HG03558 (cell line): ENCODE data around the gene RIOK2.
"Not testable (repeated sequence)": the region's sequence is repeated elsewhere in the genome, so short reads cannot be mapped to it uniquely, and the experiment has no call there.

Experiments used
- ATAC-seq: cut with Tn5 transposase; IDR thresholded peaks from one replicate; pipeline ENCODE4 v1.9.1; 2021; ENCODE audit warnings: moderate number of reproducible peaks; ENCODE audit not compliant: unreplicated experiment; ENCODE audit errors: extremely low read depth

Gene RIOK2

DNA sequence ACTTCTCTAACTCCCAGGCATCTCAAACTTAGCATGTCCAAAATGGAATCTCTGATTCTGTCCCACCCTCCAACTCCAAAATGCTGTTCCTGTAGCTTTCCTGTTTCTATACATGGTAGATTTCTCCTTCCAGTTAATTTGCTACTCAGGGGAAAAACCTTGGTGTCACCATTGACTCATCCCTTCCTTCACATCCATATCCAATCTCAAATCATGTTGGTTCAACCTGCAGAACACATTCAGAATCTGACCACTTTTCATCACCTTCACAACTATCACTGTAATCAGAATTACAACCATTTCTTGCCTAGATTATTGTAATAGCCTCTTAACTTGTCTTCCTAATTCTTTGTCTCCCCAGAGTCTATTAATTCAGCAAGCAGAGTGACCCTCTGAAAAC lies 10.8 kb downstream of the RIOK2 start:
- no peak for ATAC-seq

DNA sequence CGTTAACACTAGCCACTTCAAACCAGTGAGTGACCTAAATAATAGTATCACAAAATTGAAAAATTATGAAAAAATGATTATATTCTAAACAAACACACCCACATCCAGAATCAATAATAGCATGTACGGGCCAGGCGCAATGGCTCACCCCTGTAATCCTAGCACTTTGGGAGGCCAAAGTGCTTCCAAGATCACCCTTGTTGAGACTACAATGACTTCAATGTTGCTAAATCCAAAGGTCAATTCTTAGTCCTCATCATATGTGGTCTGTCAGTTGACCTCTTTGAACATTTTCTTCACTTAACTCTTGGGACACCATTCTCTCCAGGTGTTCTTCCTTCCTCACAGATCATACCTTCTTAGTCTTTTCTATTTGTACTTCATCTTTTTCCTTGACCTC lies 11.3 kb downstream of the RIOK2 start:
- ATAC-seq = no peak

DNA sequence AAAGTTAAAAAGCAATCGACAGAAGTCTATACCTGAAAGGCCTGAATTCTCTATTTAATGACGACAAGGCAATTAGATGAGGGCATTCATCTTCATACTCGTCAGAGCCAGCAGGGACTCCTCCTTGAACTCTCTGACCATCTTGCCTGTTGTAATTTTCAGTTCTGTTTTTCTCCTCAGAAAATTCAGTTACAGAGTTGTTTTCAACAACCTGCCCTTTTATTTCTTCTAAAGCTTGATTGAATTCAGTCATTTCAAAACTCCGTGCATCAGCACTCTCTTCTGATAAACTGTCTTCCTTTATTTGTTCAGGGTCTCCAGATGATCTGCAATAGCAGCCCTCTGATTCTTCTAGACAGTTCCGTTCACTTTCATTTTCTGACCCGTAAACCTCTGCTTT lies 15.6 kb downstream of the RIOK2 start:
- peak; percentile 57 for ATAC-seq

DNA sequence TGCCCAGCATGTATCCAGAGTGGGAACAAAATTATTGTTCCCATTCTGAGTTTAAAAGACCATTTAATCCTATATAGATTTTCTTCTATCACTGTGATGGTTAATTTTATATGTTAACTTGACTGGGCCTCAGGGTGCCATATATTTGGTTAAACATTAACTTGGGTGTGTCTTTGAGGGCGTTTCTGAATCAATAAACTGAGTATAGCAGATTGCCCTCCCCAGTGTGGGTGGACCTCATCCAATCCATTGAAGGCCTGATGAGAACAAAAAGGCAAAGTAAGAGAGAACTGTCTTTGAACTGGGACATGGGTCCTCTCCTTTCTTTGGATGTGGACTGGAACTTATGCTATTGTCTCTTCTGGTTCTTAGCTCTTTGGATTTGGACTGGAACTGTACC lies 17.3 kb downstream of the RIOK2 start:
- ATAC-seq = no peak

DNA sequence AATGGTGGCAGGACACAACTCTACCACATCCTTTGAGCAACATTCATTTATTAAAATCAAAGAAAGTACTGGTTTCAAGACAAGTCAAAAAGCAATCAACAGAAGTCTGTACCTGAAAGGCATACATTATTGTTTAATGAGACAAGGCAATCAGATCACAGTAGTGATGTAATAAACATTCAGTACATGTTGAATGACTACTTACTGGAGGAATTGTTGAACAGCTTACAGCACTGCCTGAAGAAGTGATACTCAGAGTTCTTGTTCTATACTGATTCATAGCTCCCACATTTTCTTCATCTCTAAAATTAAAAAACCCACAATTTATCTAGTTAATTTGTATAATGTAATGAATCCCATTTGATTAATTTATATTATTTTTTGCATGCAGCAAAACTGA lies 18.2 kb downstream of the RIOK2 start:
- no peak for ATAC-seq

DNA sequence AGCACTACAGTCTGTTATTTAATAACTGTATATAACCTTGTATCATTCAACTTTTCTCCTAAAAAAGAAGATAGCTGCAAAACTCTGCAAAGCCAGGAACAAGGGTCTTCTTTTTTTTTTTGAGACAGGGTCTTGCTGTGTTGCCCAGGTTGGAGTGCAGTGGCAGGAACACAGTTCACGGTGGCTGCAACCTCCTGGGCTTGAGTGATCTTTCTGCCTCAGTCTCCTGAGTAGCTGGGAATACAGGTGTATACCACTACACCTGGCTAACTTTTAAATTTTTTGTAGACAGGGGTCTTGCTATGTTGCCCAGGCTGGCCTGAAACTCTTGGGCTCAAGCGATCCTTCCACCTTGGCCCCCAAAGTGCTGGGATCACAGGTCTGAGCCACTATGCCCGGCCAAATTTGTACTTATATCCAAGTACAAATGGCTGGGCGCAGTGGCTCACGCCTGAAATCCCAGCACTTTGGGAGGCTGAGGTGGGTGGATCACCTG lies 19.2 kb downstream of the RIOK2 start:
- no peak for ATAC-seq

DNA sequence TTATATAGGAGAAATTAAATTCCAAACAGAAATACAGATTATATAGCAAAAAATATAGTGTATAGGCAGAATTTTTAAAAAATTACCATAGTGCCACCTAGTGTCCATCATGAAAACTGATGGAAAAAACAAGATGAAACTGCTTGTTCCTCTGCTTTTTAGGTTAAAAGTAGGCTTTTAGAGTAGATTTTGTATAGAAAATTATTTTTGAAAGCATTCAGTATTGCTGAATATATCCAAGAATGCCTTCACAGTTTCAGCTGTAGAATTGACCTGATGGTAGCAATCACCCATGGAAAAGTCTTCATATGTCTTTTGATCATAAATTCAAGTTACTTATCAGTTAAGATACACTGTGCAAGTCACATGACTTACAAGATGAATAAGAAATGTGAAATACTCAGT lies 19.7 kb downstream of the RIOK2 start:
- ATAC-seq = no peak

DNA sequence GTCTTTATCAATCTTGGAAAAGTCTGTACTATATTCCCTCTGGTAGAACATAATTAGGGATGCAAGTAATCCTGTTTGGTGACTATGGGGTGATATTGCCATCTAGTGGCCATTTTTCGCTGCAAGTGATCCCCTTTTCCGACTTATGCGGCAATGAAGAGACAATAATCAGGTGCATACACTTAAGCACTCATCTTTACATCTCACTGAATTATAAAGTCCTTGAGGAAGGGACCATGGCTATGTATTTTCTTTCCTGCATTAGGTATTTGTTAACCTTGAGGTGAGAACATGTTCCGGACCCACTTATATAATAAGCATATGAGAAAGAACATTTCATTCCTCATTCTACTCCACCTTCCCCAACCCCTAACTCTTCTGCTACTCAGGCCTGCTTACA lies 21.0 kb downstream of the RIOK2 start:
- ATAC-seq = no peak

DNA sequence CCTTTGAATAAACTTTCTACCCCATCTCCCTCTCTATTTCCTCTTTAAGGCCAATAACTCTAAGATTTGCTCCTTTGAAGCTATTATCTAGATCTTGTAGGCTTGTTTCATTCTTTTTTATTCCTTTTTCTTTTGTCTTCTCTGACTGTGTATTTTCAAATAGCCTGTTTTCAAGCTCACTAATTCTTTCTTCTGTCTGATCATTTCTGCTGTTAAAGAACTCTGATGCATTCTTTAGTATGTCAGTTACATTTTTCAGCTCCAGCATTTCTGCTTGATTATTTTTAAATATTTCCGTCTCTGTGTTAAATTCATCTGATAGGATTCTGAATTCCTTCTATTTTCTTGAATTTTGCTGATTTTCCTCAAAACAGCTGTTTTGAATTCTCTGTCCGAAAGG lies 25.4 kb downstream of the RIOK2 start:
- ATAC-seq = no peak

DNA sequence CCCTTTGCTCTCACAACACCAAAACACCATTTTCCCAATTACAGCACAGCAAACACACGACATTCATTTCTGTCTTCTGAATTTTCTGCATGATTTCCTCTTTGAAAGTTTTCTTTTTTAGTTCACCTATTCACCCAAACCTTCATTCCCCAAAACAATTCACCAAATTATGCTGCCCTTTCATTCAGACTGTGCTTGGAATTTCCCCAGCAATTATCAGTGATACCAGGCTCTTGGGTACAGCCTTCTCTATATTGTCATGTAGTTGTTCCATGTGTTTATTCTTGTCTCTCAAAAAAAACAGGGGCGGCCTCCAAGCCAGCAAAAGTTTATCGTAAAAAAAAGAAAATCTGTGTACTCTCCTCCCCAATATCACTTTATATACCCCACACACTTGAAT lies 31.7 kb downstream of the RIOK2 start:
- ATAC-seq = no peak

DNA sequence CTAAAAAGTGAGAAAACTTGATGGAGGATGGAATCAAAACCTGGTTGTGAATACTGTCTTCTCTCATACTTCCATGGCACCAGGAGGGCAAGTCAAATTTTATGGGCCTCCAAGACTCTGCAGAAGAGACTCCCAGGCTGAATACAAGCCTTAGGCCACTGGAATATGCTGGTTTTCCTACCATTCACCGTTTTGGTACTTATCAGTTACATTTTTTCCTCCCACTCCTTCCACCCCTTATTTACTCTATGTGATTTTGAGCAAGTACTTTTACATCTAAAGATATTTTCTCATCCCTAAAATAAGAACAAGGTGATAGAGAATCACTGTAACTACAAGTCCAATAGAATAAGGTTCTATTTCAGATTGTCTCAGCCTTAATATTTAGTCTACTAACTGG lies 32.6 kb downstream of the RIOK2 start:
- ATAC-seq = no peak

DNA sequence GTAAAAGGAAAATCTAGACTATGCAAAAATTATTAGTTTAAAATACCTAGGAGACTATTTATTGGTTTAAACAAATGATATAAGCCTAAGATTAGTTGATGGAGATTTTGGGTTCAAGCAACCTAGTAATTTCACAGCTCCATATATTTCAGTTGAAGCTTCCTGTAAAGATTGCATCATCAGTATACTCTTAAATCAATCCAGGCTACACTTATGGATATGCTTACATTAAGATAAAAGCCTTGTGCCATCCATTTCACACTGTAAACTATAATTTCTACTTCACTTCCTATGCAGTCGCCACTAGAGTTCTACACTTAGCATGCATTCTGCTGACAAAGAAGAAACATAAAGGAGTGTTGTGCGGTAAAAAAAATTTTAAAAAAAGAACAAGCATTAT lies 33.3 kb downstream of the RIOK2 start:
- no peak for ATAC-seq

DNA sequence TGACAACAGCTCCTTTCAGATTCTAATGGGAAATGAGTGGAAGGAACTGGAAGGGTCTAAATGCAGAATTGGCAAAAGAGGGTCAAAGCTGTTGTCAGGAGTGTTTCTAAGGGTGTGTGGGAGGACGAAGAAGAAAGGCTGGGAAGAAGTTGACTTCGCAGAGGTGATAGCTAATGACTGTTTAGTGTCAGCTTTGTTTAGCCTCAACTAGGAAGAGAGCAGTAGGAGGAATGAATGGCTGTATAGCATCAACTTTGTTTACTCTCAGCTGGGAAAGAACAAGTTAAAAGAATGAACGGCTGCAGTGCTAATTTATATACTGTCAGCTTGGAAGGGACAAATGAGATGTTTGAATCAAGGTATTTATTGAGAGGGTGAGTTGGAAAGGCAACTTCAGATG lies 34.8 kb downstream of the RIOK2 start:
- no peak for ATAC-seq

DNA sequence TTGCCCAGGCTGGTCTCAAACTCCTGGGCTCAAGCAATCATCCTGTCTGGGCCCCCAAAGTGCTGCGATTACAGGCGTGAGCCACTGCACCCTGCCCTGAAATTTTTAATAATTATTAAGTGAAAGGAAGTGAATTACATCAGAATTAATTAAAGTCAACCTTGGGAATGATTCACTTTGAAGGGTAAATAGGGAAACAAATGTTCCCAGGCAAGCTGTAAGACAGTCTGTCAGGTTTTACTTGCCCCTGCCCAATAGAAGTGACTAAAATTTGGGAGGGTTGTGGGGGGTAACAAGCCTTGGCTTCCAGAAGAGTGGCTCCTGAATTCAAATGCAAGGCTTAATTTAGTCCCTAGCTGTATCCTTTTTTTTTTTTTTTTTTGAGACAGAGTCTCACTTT lies 39.3 kb downstream of the RIOK2 start:
- no peak for ATAC-seq

DNA sequence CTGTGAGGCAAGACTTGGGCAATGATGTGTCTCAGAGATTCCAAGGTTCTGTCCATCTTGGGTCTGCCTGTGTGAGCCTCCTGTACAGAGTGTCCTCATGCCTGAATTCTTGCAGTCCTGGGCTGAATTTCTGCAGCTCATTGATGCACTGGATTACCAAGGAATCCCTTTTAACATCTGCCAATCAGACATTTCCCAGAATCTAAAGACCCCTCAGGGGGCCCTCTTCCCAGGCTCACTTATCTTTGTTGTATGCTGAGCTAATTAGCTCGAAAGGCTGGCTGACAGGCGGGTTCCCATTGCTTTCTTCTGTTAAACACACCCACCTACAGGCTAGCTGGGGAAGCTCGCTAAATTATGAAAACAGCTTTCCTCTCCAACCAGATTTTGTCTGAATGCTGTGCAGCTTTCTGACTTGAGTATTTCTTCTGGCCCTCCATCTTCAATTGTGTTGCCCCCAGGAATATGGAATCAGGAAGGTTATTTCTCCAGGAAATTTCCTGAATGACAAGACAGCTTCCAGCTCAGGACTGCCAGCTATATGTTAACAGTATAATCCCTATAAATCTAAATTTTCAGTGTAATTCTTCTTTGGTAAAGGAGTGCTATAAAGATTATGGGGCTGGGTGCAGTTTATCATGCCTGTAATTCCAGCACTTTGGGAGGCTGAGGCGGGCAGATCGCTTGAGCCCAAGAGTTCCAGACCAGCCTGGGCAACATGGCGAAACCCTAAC lies 40.4 kb downstream of the RIOK2 start, which contains the start of gene LIX1:
Gene LIX1 (minus strand): TSS at position 91 of the 734 bp plus-strand sequence. CDS start 35 bp downstream, at position 56.
- peak; percentile 77 for ATAC-seq

DNA sequence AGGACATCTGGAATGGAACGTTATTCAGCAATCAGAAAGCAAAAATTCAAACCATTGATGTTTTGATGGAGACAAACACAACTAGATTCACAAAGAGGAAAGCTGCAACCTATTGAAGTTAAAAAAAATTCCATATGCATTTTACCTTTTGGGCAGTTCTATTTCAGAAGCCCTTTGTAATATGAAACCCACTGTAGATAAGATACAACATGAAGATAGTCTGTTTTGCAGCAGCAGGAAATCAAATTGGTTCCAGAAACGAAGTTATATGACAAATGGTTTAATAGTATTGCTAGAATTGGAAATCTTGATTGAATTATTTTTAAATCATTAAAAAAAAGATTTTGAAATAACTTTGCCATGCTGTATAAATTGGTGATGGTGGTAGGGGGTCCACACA lies 41.5 kb downstream of the RIOK2 start:
- no peak for ATAC-seq

DNA sequence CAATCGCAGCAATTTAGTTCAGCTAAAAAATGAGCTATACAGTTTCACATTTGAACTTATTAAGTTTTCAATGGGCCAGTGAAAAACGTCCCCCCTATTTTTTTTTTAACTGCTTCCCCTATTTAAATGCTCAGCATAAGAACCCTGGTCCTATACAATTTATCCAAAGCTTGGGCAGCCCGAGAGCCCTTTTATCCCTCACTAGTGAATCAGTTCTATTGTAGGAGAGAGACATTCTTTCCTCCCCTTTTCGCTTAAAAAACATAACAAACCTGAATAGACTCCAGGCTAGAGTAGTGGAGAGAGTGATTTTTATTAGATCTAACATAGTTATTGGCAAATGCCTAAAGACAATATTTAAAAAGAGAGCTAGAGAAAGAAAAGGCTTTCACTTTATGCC lies 42.0 kb downstream of the RIOK2 start:
- ATAC-seq = no peak

DNA sequence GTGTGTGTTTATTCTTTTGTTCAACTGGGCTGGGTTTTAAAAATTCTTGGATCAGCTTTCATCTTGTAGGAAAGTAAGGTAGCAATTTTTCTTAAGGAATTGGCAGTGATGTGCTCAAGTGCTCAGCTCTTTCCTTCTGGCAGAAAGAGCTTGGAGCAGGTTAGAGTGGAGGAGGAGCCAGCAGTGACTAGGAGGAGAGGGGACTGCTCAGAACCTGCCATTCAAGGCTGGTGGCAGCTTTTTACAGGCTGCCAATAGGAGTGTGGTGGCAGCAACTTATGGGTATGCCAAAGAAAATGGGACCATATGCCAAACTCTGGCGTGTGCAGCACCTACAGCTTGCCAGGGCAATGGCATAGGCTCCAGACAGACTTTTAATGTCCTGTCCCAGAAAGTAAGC lies 42.8 kb downstream of the RIOK2 start:
- not testable (repeated sequence) for ATAC-seq

DNA sequence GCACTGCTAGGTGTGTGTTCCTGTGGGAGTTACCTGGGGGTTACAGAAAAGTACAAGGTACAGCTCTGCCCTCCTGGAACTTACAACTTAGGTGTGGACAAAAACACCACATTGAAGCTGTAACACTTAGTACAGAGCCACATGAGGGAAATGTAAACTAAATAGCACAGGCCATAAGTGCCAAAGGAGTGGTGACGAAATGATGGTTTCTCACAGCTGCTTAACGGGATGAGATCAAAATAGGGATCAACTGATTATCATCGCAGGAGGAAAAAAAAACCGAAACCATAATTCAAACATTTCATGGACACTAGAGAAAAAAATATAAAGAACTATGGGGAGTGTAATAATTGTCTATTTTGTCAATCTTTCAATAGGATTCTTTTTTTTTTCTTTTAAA lies 46.6 kb downstream of the RIOK2 start:
- ATAC-seq = no peak

DNA sequence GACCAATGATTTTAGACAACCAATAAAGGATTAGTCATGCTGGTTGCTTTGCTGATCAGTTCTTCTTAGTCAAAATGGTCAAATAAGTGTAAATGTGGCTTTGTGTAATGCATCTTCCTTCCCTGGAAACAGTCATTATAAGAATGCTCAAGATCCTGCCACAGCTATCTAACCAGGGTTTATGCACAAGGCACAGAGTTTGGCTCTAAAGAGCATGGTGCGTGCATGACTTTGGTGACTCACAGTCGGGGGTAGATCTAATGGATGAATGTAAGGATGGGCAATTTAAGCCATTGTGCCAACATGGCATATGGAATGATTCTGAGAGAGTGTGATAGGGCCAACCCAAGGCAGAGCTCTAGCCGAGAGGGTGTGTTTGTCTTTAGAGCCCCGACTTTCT lies 47.2 kb downstream of the RIOK2 start:
- ATAC-seq = no peak

DNA sequence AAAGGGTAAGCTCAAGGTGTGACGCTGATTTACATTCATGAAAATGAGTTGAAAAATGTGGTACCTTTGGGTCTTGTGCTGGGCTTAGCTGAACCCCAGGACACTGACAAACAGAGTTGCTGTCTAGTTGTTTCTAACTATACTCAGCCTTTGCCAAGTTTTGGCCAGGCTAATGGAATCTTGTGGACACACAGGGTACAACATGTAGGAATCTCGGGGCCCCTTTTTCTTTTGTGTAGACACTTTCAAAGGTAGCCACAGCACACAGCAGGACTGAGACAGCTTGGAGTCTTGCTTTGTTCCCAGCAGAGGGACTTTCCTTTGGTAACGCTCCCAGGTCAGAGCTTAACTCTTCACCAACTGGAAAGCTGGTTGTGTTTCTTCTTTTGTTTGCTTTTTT lies 48.4 kb downstream of the RIOK2 start:
- no peak for ATAC-seq

DNA sequence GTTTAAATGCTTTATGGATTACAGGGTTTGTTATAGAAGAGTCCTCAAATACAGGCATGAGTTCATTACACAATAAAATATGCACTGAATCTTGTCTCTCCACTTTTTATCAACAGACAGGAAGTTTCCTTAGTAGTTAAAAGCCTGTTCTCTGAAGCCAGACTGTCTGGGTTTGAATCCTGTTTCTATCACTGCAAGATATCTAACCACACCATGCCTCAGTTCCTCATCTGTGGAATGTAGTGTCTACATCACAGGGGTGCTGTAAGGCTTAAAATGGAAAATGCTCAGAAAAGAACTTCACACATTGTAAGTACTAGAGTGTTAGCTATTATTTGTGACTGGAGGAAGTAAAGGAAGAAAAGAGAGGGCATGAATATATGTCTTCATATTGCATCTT lies 49.9 kb downstream of the RIOK2 start:
- no peak for ATAC-seq
